ENCODE results near the gene TMEM9.

Gene TMEM9

GRCh38 chr1:201103666-201104065 is 50.6 kb downstream of the TMEM9 start:
- Histone ChIP-seq H3K4me1 (ENCODE audit: control insufficient read depth, insufficient read depth, low read length, poor library complexity, severe bottlenecking) (no peaks in the 10 kb centered on the region), H3K27ac (ENCODE audit: low read depth, low read length, severe bottlenecking) (no peak overlapping the region), H3K9me3 (ENCODE audit: control insufficient read depth, low read length) (no peaks in the 10 kb centered on the region), H3K36me3 (ENCODE audit: control insufficient read depth, insufficient read depth, low read length) (no peaks in the 10 kb centered on the region), H3K4me3 (ENCODE audit: extremely low read depth, insufficient read depth, low read length, poor library complexity, severe bottlenecking) (no peak overlapping the region)
- WGBS, 2 experiments (ENCODE audit: insufficient coverage in 2 of 2), result 80 to 84% methylated on average over 5 to 7 of the region's 9 CpGs

GRCh38 chr1:201100169-201100930 is 53.9 kb downstream of the TMEM9 start:
- 84 to 92% methylated on average over 5 to 7 of the region's 12 CpGs for WGBS, 2 experiments (ENCODE audit: insufficient coverage in 2 of 2)
- no peaks in the 10 kb centered on the region for H3K9me3 ChIP-seq (ENCODE audit: control insufficient read depth, low read length)
- no peaks in the 10 kb centered on the region for H3K4me1 ChIP-seq (ENCODE audit: control insufficient read depth, insufficient read depth, low read length, poor library complexity, severe bottlenecking)
- no peak overlapping the region for H3K27ac ChIP-seq (ENCODE audit: low read depth, low read length, severe bottlenecking)
- no peaks in the 10 kb centered on the region for H3K36me3 ChIP-seq (ENCODE audit: control insufficient read depth, insufficient read depth, low read length)
- no peak overlapping the region for H3K4me3 ChIP-seq (ENCODE audit: extremely low read depth, insufficient read depth, low read length, poor library complexity, severe bottlenecking)

DNA sequence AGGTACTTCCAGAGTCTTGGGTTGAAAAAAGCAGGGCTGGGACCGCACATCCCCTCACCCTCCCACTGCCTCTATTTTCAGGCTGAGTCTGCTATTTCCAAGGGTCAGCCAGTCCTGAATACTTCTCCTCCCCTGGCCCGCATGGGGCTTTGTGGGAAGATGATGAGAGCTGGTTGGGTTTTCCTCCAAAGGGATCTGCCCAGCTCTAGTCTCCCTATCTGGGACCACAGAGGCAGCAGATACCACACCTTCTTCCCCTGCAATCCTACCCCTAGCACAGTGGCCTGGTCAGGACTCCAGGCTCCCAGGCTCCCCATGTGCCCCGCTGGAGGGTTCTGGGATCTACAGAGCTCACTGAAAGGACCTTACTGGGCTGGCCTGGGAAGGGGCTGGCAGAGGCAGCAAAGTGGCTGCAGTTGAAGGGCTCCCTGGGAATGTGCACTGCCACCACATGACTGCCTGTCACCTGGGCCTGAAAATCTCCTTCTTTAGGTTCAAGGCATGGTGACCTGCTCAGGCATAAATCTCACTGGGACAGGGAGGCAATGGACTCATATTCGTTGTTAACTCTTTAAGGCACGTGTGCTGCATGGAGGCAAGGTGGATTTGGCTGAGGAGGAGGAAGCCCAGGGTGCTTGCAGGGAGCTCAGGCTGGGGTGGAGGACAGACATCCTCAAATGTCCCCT is 55.1 kb downstream of the TMEM9 start:
- no peaks in the 10 kb centered on the region for H3K4me1 ChIP-seq (ENCODE audit: control insufficient read depth, insufficient read depth, low read length, poor library complexity, severe bottlenecking)
- H3K4me3 ChIP-seq (ENCODE audit: extremely low read depth, insufficient read depth, low read length, poor library complexity, severe bottlenecking), result no peak overlapping the region
- WGBS, 2 experiments (ENCODE audit: insufficient coverage in 2 of 2), result 82 to 91% methylated on average over 4 of the region's 5 CpGs
- no peaks in the 10 kb centered on the region for H3K36me3 ChIP-seq (ENCODE audit: control insufficient read depth, insufficient read depth, low read length)
- H3K9me3 ChIP-seq (ENCODE audit: control insufficient read depth, low read length), result no peaks in the 10 kb centered on the region
- no peak overlapping the region for H3K27ac ChIP-seq (ENCODE audit: low read depth, low read length, severe bottlenecking)

GRCh38 chr1:201096977-201097856 is 57.1 kb downstream of the TMEM9 start:
- Histone ChIP-seq H3K27ac (ENCODE audit: low read depth, low read length, severe bottlenecking) (no peak overlapping the region), H3K9me3 (ENCODE audit: control insufficient read depth, low read length) (no peaks in the 10 kb centered on the region)
- WGBS, 2 experiments (ENCODE audit: insufficient coverage in 2 of 2), result 81% methylated on average over 14 to 17 of the region's 17 CpGs

GRCh38 chr1:201096041-201096461 is 58.2 kb downstream of the TMEM9 start:
- no peaks in the 10 kb centered on the region for H3K9me3 ChIP-seq (ENCODE audit: control insufficient read depth, low read length)
- H3K4me3 ChIP-seq (ENCODE audit: extremely low read depth, insufficient read depth, low read length, poor library complexity, severe bottlenecking), result no peak overlapping the region
- H3K4me1 ChIP-seq (ENCODE audit: control insufficient read depth, insufficient read depth, low read length, poor library complexity, severe bottlenecking), result no peaks in the 10 kb centered on the region
- 78 to 95% methylated on average over 3 to 5 of the region's 5 CpGs for WGBS, 2 experiments (ENCODE audit: insufficient coverage in 2 of 2)
- no peak overlapping the region for H3K27ac ChIP-seq (ENCODE audit: low read depth, low read length, severe bottlenecking)
- H3K36me3 ChIP-seq (ENCODE audit: control insufficient read depth, insufficient read depth, low read length), result no peaks in the 10 kb centered on the region

More at GRCh38 chr1:201096977-201097856, 57.1 kb downstream of the TMEM9 start:
- Histone ChIP-seq H3K4me3 (ENCODE audit: extremely low read depth, insufficient read depth, low read length, poor library complexity, severe bottlenecking) (no peak overlapping the region), H3K4me1 (ENCODE audit: control insufficient read depth, insufficient read depth, low read length, poor library complexity, severe bottlenecking) (no peaks in the 10 kb centered on the region), H3K36me3 (ENCODE audit: control insufficient read depth, insufficient read depth, low read length) (no peaks in the 10 kb centered on the region)

- no peaks in the 10 kb centered on the region for H3K9me3 ChIP-seq (ENCODE audit: control insufficient read depth, low read length)
- H3K4me1 ChIP-seq (ENCODE audit: control insufficient read depth, insufficient read depth, low read length, poor library complexity, severe bottlenecking), result no peaks in the 10 kb centered on the region
- H3K36me3 ChIP-seq (ENCODE audit: control insufficient read depth, insufficient read depth, low read length), result no peaks in the 10 kb centered on the region
- H3K27ac ChIP-seq (ENCODE audit: low read depth, low read length, severe bottlenecking), result no peak overlapping the region
- no peak overlapping the region for H3K4me3 ChIP-seq (ENCODE audit: extremely low read depth, insufficient read depth, low read length, poor library complexity, severe bottlenecking)
- 83 to 90% methylated on average over 2 of the region's 2 CpGs for WGBS, 2 experiments (ENCODE audit: insufficient coverage in 2 of 2)
Observed at GRCh38 chr1:201095581-201095980, 58.7 kb downstream of the TMEM9 start.

- 80 to 100% methylated on average over 1 of the region's 4 CpGs for WGBS, 2 experiments (ENCODE audit: insufficient coverage in 2 of 2)
- H3K4me1 ChIP-seq (ENCODE audit: control insufficient read depth, insufficient read depth, low read length, poor library complexity, severe bottlenecking), result no peaks in the 10 kb centered on the region
Observed at GRCh38 chr1:201094832-201095231, 59.4 kb downstream of the TMEM9 start.

GRCh38 chr1:201093962-201094361 is 60.3 kb downstream of the TMEM9 start:
- Histone ChIP-seq H3K4me3 (ENCODE audit: extremely low read depth, insufficient read depth, low read length, poor library complexity, severe bottlenecking) (no peak overlapping the region), H3K4me1 (ENCODE audit: control insufficient read depth, insufficient read depth, low read length, poor library complexity, severe bottlenecking) (no peaks in the 10 kb centered on the region)
- WGBS, 2 experiments (ENCODE audit: insufficient coverage in 2 of 2), result 67 to 78% methylated on average over 6 to 7 of the region's 7 CpGs

More at GRCh38 chr1:201094832-201095231, 59.4 kb downstream of the TMEM9 start:
- Histone ChIP-seq H3K27ac (ENCODE audit: low read depth, low read length, severe bottlenecking) (no peak overlapping the region), H3K9me3 (ENCODE audit: control insufficient read depth, low read length) (no peaks in the 10 kb centered on the region), H3K4me3 (ENCODE audit: extremely low read depth, insufficient read depth, low read length, poor library complexity, severe bottlenecking) (no peak overlapping the region), H3K36me3 (ENCODE audit: control insufficient read depth, insufficient read depth, low read length) (no peaks in the 10 kb centered on the region)

GRCh38 chr1:201093561-201093960 is 60.7 kb downstream of the TMEM9 start:
- H3K9me3 ChIP-seq (ENCODE audit: control insufficient read depth, low read length), result no peaks in the 10 kb centered on the region
- H3K4me3 ChIP-seq (ENCODE audit: extremely low read depth, insufficient read depth, low read length, poor library complexity, severe bottlenecking), result no peak overlapping the region
- no peak overlapping the region for H3K27ac ChIP-seq (ENCODE audit: low read depth, low read length, severe bottlenecking)
- H3K4me1 ChIP-seq (ENCODE audit: control insufficient read depth, insufficient read depth, low read length, poor library complexity, severe bottlenecking), result no peaks in the 10 kb centered on the region
- no peaks in the 10 kb centered on the region for H3K36me3 ChIP-seq (ENCODE audit: control insufficient read depth, insufficient read depth, low read length)
- 95 to 99% methylated on average over 4 to 5 of the region's 7 CpGs for WGBS, 2 experiments (ENCODE audit: insufficient coverage in 2 of 2)

More at GRCh38 chr1:201093962-201094361, 60.3 kb downstream of the TMEM9 start:
- H3K36me3 ChIP-seq (ENCODE audit: control insufficient read depth, insufficient read depth, low read length), result no peaks in the 10 kb centered on the region
- no peak overlapping the region for H3K27ac ChIP-seq (ENCODE audit: low read depth, low read length, severe bottlenecking)
- H3K9me3 ChIP-seq (ENCODE audit: control insufficient read depth, low read length), result no peaks in the 10 kb centered on the region

GRCh38 chr1:201092738-201093137 is 61.5 kb downstream of the TMEM9 start:
- Histone ChIP-seq H3K4me1 (ENCODE audit: control insufficient read depth, insufficient read depth, low read length, poor library complexity, severe bottlenecking) (peaks cover under 1% of the 10 kb centered on the region), H3K36me3 (ENCODE audit: control insufficient read depth, insufficient read depth, low read length) (no peaks in the 10 kb centered on the region), H3K4me3 (ENCODE audit: extremely low read depth, insufficient read depth, low read length, poor library complexity, severe bottlenecking) (no peak overlapping the region), H3K27ac (ENCODE audit: low read depth, low read length, severe bottlenecking) (no peak overlapping the region), H3K9me3 (ENCODE audit: control insufficient read depth, low read length) (no peaks in the 10 kb centered on the region)
- WGBS, 2 experiments (ENCODE audit: insufficient coverage in 2 of 2), result 89 to 96% methylated on average over 3 of the region's 3 CpGs

Measured in mesodermal cell (in vitro differentiated cells).